A673 (cell line): Measurements from ENCODE around the gene CDK5RAP1. TPM values are rescaled to one million over a fixed set of nuclear protein-coding genes. Genes with fewer than 3 reads are reported as not detected.

ENCODE experiments used
- BruUV-seq: library from RNA; stranded (reverse); fragments of 400-500 nt; replicated peaks from 2 replicates; lab custom pipeline; 2021; lab: Mats Ljungman, UMichigan
- CTCF ChIA-PET: fragments of 300-600 bp; sonication (Branson Sonifier 250); formaldehyde crosslinking; loops from one replicate; lab custom pipeline; 2022; ENCODE audit warnings: antibody characterized with exemption; lab: Charles Lee
- POLR2A ChIA-PET: fragments of 300-600 bp; sonication (Branson Sonifier 250); formaldehyde crosslinking; loops from one replicate; lab custom pipeline; 2022; ENCODE audit warnings: antibody characterized with exemption; ENCODE audit not compliant: low non-redundant PET; lab: Charles Lee
- DNase-seq: peaks from one replicate; pipeline ENCODE4 v3.0.0-alpha.2; 2015; ENCODE audit warnings: low spot score
- H3K27ac ChIP-seq: fragments of 200-600 bp; sonication (generic); 2 replicates; pipeline ENCODE4 v1.5.1; 2016; ENCODE audit warnings: mixed run types, low read depth, mild to moderate bottlenecking, mixed read lengths, antibody characterized with exemption, low read length; ENCODE audit not compliant: poor library complexity, severe bottlenecking
- H3K27me3 ChIP-seq: fragments of 200-600 bp; sonication (generic); replicated peaks from 2 replicates; pipeline ENCODE4 v1.6.1; 2017; ENCODE audit warnings: mixed run types, low read depth, mild to moderate bottlenecking, mixed read lengths, antibody characterized with exemption, low read length; ENCODE audit not compliant: insufficient read depth, poor library complexity
- H3K36me3 ChIP-seq: fragments of 200-600 bp; sonication (generic); 2 replicates; pipeline ENCODE4 v1.6.1; 2016; ENCODE audit warnings: mixed run types, mild to moderate bottlenecking, mixed read lengths, antibody characterized with exemption, low read length; ENCODE audit not compliant: insufficient read depth, poor library complexity, severe bottlenecking
- H3K4me1 ChIP-seq: fragments of 200-600 bp; sonication (generic); 2 replicates; pipeline ENCODE4 v1.6.1; 2017; ENCODE audit warnings: mixed run types, mild to moderate bottlenecking, mixed read lengths, antibody characterized with exemption, low read length; ENCODE audit not compliant: insufficient read depth, poor library complexity, severe bottlenecking
- H3K4me3 ChIP-seq: fragments of 200-600 bp; sonication (generic); 2 replicates; pipeline ENCODE4 v1.5.1; 2016; ENCODE audit warnings: low read depth, mixed run types, mild to moderate bottlenecking, mixed read lengths, low read length; ENCODE audit not compliant: poor library complexity, severe bottlenecking
- H3K9me3 ChIP-seq: fragments of 200-600 bp; sonication (generic); 2 replicates; pipeline ENCODE4 v1.6.1; 2016; ENCODE audit warnings: mixed run types, low read depth, mild to moderate bottlenecking, mixed read lengths, antibody characterized with exemption, low read length; ENCODE audit not compliant: poor library complexity, severe bottlenecking
- CTCF ChIP-seq: fragments of 300-800, 200-600 bp; sonication (generic); conservative IDR thresholded peaks from 2 replicates; pipeline ENCODE4 v1.5.1; 2017; ENCODE audit warnings: low read depth, mild to moderate bottlenecking, antibody characterized with exemption, low read length, moderate library complexity, mixed read lengths
- EZH2 ChIP-seq: fragments of 200-600 bp; sonication (generic); IDR thresholded peaks from 2 replicates; pipeline ENCODE4 v1.6.1; 2017; ENCODE audit warnings: borderline replicate concordance, low read depth, mild to moderate bottlenecking, mixed read lengths, antibody characterized with exemption, low read length; ENCODE audit not compliant: poor library complexity, severe bottlenecking
- intact Hi-C: fragments of 100-400 bp; cut with micrococcal nuclease; formaldehyde crosslinking; loops from one replicate; pipeline ENCODE4 v1.10.0; 2022; ENCODE audit not compliant: unreplicated experiment
- total RNA-seq: library from RNA; stranded (reverse); gene quantifications from 2 replicates; pipeline ENCODE4 v1.2.3, GENCODE V29; 2021

The CDK5RAP1 gene
- total RNA-seq, 1 experiment from 2014 or later, result 52.7 TPM

GRCh38 chr20:33343521-33343920, 57.8 kb downstream of the CDK5RAP1 start:
- CTCF ChIA-PET, result no interaction called here
- no peak for DNase-seq
- POLR2A ChIA-PET, result no interaction called here
- no peak for TF ChIP-seq CTCF
- no peak for TF ChIP-seq EZH2
- no peaks in the 10 kb centered on the region for H3K9me3 ChIP-seq
- BruUV-seq, result no TSS peak
- H3K4me3 ChIP-seq, result no peak overlapping the region
- no peaks in the 10 kb centered on the region for H3K27me3 ChIP-seq
- no peaks in the 10 kb centered on the region for H3K36me3 ChIP-seq
- intact Hi-C loops, result no loop called here
- H3K4me1 ChIP-seq, result no peaks in the 10 kb centered on the region
- no peak overlapping the region for H3K27ac ChIP-seq

- Histone ChIP-seq H3K27ac (no peak overlapping the region), H3K4me3 (no peak overlapping the region), H3K36me3 (no peaks in the 10 kb centered on the region), H3K9me3 (no peaks in the 10 kb centered on the region), H3K27me3 (no peaks in the 10 kb centered on the region), H3K4me1 (no peaks in the 10 kb centered on the region)
- no peak for DNase-seq
- intact Hi-C loops, result no loop called here
- no TSS peak for BruUV-seq
- POLR2A ChIA-PET, result no interaction called here
- no peak for TF ChIP-seq EZH2
- TF ChIP-seq CTCF, result no peak
- CTCF ChIA-PET, result no interaction called here
These were observed 61.7 kb downstream of the CDK5RAP1 start for GRCh38 chr20:33339515-33340058.

GRCh38 chr20:33338467-33339258, 62.7 kb downstream of the CDK5RAP1 start:
- H3K4me3 ChIP-seq, result no peak overlapping the region
- intact Hi-C loops, result no loop called here
- no peaks in the 10 kb centered on the region for H3K27me3 ChIP-seq
- no peaks in the 10 kb centered on the region for H3K9me3 ChIP-seq
- H3K36me3 ChIP-seq, result no peaks in the 10 kb centered on the region
- DNase-seq, result no peak
- BruUV-seq, result no TSS peak
- CTCF ChIA-PET, result no interaction called here
- H3K4me1 ChIP-seq, result no peaks in the 10 kb centered on the region
- TF ChIP-seq CTCF, result no peak
- TF ChIP-seq EZH2, result no peak
- H3K27ac ChIP-seq, result no peak overlapping the region
- POLR2A ChIA-PET, result no interaction called here
